CD4-positive, alpha-beta T cell (primary cell): ENCODE measurements around the gene MKI67. TPM values are rescaled to one million over a fixed set of nuclear protein-coding genes. Genes with fewer than 3 reads are reported as not detected.

Experiments
- ATAC-seq: fragments of 200-7000 bp; cut with Tn5 transposase; one replicate; pipeline ENCODE4 v1.10.0; 2022; ENCODE audit warnings: mild to moderate bottlenecking; ENCODE audit not compliant: poor library complexity
- CTCF ChIA-PET: fragments of 350-600 bp; sonication (Branson Sonifier 250); formaldehyde crosslinking; loops from one replicate; lab custom pipeline; 2021; ENCODE audit warnings: antibody characterized with exemption, inconsistent platforms; lab: Charles Lee
- POLR2A ChIA-PET: fragments of 350-600 bp; sonication (Branson Sonifier 250); formaldehyde crosslinking; loops from one replicate; lab custom pipeline; 2021; ENCODE audit warnings: antibody characterized with exemption, inconsistent platforms; lab: Charles Lee
- DNase-seq, 14 experiments: peaks; one replicate each; pipeline ENCODE4 v3.0.0-alpha.2; 2013 to 2020; ENCODE audit warnings: mixed read lengths in 2 of 14
- H3K27ac ChIP-seq, 2 donors: one replicate each; pipeline versions ENCODE4 v1.5.1 to v1.7.0; 2013; ENCODE audit warnings: low read length in 2 of 2, low read depth in 1 of 2, mild to moderate bottlenecking in 1 of 2
- H3K27me3 ChIP-seq, 2 experiments: 1 replicate in 1 of 2; 2 replicates in 1 of 2; pipeline versions ENCODE4 v1.6.1 to v1.7.0; 2013; ENCODE audit warnings: low read length in 2 of 2, control low read depth in 1 of 2, mild to moderate bottlenecking in 1 of 2, moderate library complexity in 1 of 2; ENCODE audit not compliant: insufficient read depth in 2 of 2, control insufficient read depth in 1 of 2
- H3K36me3 ChIP-seq: one replicate; pipeline ENCODE4 v1.6.1; 2013; ENCODE audit warnings: low read length, control low read depth; ENCODE audit not compliant: insufficient read depth
- H3K4me1 ChIP-seq: one replicate; pipeline ENCODE4 v1.6.1; 2013; ENCODE audit warnings: low read length, control low read depth; ENCODE audit not compliant: insufficient read depth
- H3K4me3 ChIP-seq: one replicate; pipeline ENCODE4 v1.5.1; 2013; ENCODE audit warnings: mild to moderate bottlenecking, low read length, moderate library complexity
- H3K9me3 ChIP-seq, 2 experiments: 1 replicate in 1 of 2; 2 replicates in 1 of 2; pipeline versions ENCODE4 v1.6.1 to v1.7.0; 2013; ENCODE audit warnings: low read length in 2 of 2, mild to moderate bottlenecking in 2 of 2, control low read depth in 1 of 2, moderate library complexity in 1 of 2; ENCODE audit not compliant: control insufficient read depth in 1 of 2, insufficient read depth in 1 of 2
- H3K27ac Mint-ChIP-seq: one replicate; pipeline ENCODE4 v1.8.0; 2020; ENCODE audit warnings: mixed read lengths
- H3K27me3 Mint-ChIP-seq: one replicate; pipeline ENCODE4 v1.8.0; 2021; ENCODE audit warnings: mixed read lengths
- H3K36me3 Mint-ChIP-seq: one replicate; pipeline ENCODE4 v1.8.0; 2021; ENCODE audit warnings: low read depth, mixed read lengths
- H3K4me1 Mint-ChIP-seq: one replicate; pipeline ENCODE4 v1.8.0; 2021; ENCODE audit warnings: low read depth, mixed read lengths
- H3K4me3 Mint-ChIP-seq: one replicate; pipeline ENCODE4 v1.8.0; 2020; ENCODE audit warnings: mild to moderate bottlenecking, mixed read lengths
- H3K9me3 Mint-ChIP-seq: one replicate; pipeline ENCODE4 v1.8.0; 2020; ENCODE audit warnings: mixed read lengths
- CTCF ChIP-seq: fragments of 200-600 bp; IDR thresholded peaks from one replicate; pipeline ENCODE4 v1.8.0; 2022; ENCODE audit warnings: antibody characterized with exemption, mild to moderate bottlenecking
- intact Hi-C, 2 experiments: fragments of 100-400 bp; cut with DNase I in 1 of 2; cut with micrococcal nuclease in 1 of 2; formaldehyde crosslinking; loops; one replicate each; pipeline versions ENCODE4 v1.15.1 to v1.9.0; 2023 to 2025; cut with DNase I, micrococcal nuclease
- total RNA-seq, 174 experiments: library from RNA in 2 of 174; stranded (reverse) in 2 of 174; gene quantifications; one replicate each; pipeline ENCODE4 v1.2.3 and lab custom pipeline; 2021 to 2026

MKI67 gene
- total RNA-seq, 2 experiments from 2014 or later: 0.92 to 1.2 TPM

GRCh38 chr10:128071417-128071782 is 54.8 kb downstream of the MKI67 start:
- no peaks in the 10 kb centered on the region for H3K9me3 Mint-ChIP-seq
- no peak for TF ChIP-seq CTCF
- CTCF ChIA-PET: interaction anchor here (1.4 to 2.9 kb wide), 2 partner anchors 36 to 164 kb away, joined by 5 to 14 read pairs; partner anchors contain the start of gene PTPRE
- Histone ChIP-seq H3K9me3 (no peaks in the 10 kb centered on the region), H3K27ac (no peak overlapping the region), H3K27me3 (no peaks in the 10 kb centered on the region), H3K4me3 (no peak overlapping the region), H3K4me1 (peaks cover 25% of the 10 kb centered on the region), H3K36me3 (peaks cover 97% of the 10 kb centered on the region)
- H3K27ac Mint-ChIP-seq: no peak overlapping the region
- no peaks in the 10 kb centered on the region for H3K27me3 Mint-ChIP-seq
- peaks cover 95% of the 10 kb centered on the region for H3K36me3 Mint-ChIP-seq
- POLR2A ChIA-PET: interaction anchor here (1.3 kb wide), 1 partner anchor 36 kb away, joined by 4 read pairs; no protein-coding TSS in a partner anchor
- ATAC-seq: no peak
- no peak for DNase-seq
- peaks cover 29% of the 10 kb centered on the region for H3K4me1 Mint-ChIP-seq
- intact Hi-C loops: no loop called here
- no peak overlapping the region for H3K4me3 Mint-ChIP-seq

- ATAC-seq (no peak), DNase-seq (no peak)
- no peak for TF ChIP-seq CTCF
- ChIA-PET POLR2A (interaction anchor here (1.3 to 1.9 kb wide), 3 partner anchors 35 to 164 kb away, joined by 4 to 14 read pairs (median 7); partner anchors contain the start of gene PTPRE), CTCF (interaction anchor here (2.9 kb wide), 1 partner anchor 35 kb away, joined by 14 read pairs; no protein-coding TSS in a partner anchor)
- H3K4me3 ChIP-seq: no peak overlapping the region
- Mint-ChIP-seq H3K27ac (no peak overlapping the region), H3K4me1 (peaks cover 34% of the 10 kb centered on the region), H3K27me3 (no peaks in the 10 kb centered on the region), H3K9me3 (no peaks in the 10 kb centered on the region), H3K4me3 (no peak overlapping the region), H3K36me3 (peaks cover 95% of the 10 kb centered on the region)
- no peak overlapping the region for H3K27ac ChIP-seq
- peaks cover 97% of the 10 kb centered on the region for H3K36me3 ChIP-seq
- peaks cover 30% of the 10 kb centered on the region for H3K4me1 ChIP-seq
- intact Hi-C loops: no loop called here
- H3K27me3 ChIP-seq: no peaks in the 10 kb centered on the region
- no peaks in the 10 kb centered on the region for H3K9me3 ChIP-seq
Observed at GRCh38 chr10:128070721-128071416, 55.4 kb downstream of the MKI67 start.

GRCh38 chr10:128070161-128070560 is 56.1 kb downstream of the MKI67 start:
- H3K27me3 ChIP-seq: no peaks in the 10 kb centered on the region
- Mint-ChIP-seq H3K27me3 (no peaks in the 10 kb centered on the region), H3K27ac (no peak overlapping the region), H3K9me3 (no peaks in the 10 kb centered on the region), H3K4me3 (no peak overlapping the region), H3K36me3 (peaks cover 95% of the 10 kb centered on the region), H3K4me1 (peaks cover 41% of the 10 kb centered on the region)
- no peak for ATAC-seq
- ChIA-PET CTCF (interaction anchor here (1.3 to 1.6 kb wide), 2 partner anchors 9 to 59 kb away, joined by 4 to 15 read pairs; no protein-coding TSS in a partner anchor), POLR2A (interaction anchor here (1.9 kb wide), 2 partner anchors 34 to 163 kb away, joined by 7 to 14 read pairs; partner anchors contain the start of gene PTPRE)
- H3K4me1 ChIP-seq: peaks cover 37% of the 10 kb centered on the region
- intact Hi-C loops: no loop called here
- DNase-seq: no peak
- TF ChIP-seq CTCF: no peak
- no peak overlapping the region for H3K4me3 ChIP-seq
- H3K9me3 ChIP-seq: no peaks in the 10 kb centered on the region
- H3K27ac ChIP-seq: no peak overlapping the region
- peaks cover 93% of the 10 kb centered on the region for H3K36me3 ChIP-seq
